DOHH2 (cell line): ENCODE measurements around the gene NEDD4L.

Experiments
- EZH2phosphoT487 ChIP-seq: fragments of 200-600 bp; sonication (generic); IDR thresholded peaks from 2 replicates; pipeline ENCODE4 v1.6.1; 2017; ENCODE audit warnings: borderline replicate concordance, mild to moderate bottlenecking, antibody characterized with exemption, low read length, moderate library complexity, mixed read lengths
- TF ChIP-seq, protein P1 (sequence below): fragments of 200-600 bp; sonication (generic); IDR thresholded peaks from one replicate; pipeline ENCODE4 v1.5.1; 2014; ENCODE audit warnings: antibody characterized with exemption, mild to moderate bottlenecking, low read depth, low read length; ENCODE audit not compliant: poor library complexity, severe bottlenecking

DNA sequence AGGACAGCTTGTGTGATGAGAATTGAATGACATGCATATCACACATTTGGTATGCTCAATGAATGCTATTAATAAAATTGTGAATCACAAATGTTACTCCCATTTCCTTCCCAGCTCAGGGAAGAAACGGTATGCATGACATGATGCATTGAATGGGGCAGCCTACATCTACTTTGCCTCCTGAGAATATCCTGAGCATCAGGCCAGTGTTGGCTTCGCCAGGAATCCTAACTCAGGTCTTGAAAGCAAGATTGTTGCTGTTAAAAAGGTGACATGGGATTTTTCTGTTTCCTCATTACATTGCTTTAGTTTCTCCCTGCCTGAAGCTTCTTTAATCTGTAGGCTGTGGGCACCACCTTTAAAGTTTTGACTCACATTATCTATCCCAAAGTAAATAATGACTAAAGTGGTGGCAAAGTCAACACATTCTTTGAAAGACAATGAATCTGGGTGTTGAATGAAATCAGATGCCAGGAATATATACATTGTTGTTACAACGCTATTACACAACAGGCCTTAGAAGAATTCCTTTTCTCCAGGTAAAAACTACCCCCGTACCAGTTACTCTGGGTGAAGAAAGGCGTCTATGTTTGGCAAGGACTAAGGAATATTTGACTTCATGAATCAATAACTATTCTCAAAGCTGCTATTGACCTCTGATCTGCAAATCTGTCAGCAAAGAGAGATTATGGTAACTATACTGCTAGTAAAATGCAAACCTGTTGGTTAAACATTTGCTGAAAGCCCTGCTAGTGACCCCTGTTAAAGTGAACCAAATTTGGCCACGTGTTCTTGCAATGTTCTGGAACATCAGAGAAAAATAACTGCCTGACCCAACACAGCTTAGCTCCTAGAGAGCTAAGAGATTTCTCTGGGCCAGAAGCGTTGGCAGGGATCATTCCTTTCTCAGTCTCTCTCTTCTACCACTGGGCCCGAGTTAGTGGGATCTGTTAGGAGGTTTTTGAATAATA, 30.5 kb upstream of the NEDD4L start:
- no peak for TF ChIP-seq EZH2phosphoT487
- TF ChIP-seq, protein P1, sequence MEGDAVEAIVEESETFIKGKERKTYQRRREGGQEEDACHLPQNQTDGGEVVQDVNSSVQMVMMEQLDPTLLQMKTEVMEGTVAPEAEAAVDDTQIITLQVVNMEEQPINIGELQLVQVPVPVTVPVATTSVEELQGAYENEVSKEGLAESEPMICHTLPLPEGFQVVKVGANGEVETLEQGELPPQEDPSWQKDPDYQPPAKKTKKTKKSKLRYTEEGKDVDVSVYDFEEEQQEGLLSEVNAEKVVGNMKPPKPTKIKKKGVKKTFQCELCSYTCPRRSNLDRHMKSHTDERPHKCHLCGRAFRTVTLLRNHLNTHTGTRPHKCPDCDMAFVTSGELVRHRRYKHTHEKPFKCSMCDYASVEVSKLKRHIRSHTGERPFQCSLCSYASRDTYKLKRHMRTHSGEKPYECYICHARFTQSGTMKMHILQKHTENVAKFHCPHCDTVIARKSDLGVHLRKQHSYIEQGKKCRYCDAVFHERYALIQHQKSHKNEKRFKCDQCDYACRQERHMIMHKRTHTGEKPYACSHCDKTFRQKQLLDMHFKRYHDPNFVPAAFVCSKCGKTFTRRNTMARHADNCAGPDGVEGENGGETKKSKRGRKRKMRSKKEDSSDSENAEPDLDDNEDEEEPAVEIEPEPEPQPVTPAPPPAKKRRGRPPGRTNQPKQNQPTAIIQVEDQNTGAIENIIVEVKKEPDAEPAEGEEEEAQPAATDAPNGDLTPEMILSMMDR: no peak
